NAMALWA (cell line): ENCODE data around the gene XIRP2.

Experiments
- DNase-seq: peaks from one replicate; pipeline ENCODE4 v3.0.0-alpha.2; 2015; ENCODE audit warnings: low spot score

Gene XIRP2

DNA sequence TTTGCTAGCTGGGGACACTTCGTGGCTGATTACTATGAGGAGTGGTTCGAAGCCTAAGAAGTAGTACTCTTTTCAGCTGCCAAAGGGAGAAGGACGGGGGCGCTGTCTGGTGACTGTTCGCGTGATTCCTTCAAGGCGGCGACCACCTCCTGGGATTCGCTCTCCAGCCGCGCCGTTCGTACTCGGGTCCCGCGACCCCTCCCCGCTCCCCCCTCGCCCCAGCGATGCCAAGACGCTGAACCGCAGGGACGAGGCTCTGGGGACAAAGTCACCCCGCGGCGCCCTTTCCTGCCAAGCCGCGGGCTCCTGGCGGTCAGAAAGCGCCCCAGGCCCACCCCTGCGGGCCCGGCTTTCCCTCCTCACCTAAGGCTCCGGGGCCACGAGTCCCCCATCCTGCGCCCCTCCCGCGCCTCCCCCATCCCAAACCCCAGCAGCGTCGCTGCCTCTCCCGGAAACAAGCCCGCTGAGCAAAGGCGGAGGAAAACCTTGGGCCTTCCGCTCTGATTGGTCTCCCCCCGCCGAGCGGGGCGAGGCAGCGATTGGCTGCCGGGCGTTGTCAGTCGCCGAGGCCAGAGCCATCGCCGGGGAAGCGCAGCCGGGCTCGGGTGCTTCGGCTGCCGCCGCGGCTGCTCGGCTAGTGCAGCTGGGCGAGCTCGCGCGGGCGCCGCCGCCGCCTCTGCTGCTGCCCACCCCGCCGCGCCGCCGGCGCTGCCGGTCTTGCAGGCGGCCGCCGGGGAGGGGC is 404.3 kb downstream of the XIRP2 start, which contains the start of gene B3GALT1:
Gene B3GALT1, plus strand, starts transcription at position 572 of the 742 bp plus-strand sequence.
- DNase-seq, result no peak

DNA sequence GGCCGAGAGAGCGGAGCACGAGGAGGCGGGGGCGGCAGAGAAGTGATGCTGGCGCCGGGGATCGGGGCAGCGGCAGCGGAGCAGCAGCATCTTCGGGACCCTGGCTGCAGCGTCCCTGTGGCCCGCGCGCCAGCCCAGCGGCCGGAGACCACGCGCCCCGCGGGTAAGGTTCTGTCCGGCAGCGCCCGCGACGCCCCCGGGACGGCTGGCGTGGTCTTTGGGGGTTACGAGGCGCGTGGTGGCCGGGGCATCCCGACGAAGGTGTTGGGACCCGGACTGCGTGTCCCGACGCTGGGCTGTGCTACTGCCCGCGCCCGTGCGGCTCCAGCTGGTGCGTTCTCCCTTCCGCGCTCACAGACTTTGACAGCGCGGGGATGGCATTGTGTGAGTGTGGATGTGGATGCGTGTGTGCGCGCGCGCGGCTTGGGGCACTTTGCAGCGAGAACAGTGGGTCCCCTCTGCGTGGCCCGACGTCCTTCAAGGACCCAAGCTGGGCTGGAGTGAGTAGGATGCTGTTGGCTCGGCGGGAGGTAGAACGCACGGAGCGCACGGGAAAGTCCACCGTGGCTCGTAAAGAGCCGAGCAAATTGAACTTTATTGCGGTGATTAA is 405.0 kb downstream of the XIRP2 start:
- DNase-seq, result no peak

DNA sequence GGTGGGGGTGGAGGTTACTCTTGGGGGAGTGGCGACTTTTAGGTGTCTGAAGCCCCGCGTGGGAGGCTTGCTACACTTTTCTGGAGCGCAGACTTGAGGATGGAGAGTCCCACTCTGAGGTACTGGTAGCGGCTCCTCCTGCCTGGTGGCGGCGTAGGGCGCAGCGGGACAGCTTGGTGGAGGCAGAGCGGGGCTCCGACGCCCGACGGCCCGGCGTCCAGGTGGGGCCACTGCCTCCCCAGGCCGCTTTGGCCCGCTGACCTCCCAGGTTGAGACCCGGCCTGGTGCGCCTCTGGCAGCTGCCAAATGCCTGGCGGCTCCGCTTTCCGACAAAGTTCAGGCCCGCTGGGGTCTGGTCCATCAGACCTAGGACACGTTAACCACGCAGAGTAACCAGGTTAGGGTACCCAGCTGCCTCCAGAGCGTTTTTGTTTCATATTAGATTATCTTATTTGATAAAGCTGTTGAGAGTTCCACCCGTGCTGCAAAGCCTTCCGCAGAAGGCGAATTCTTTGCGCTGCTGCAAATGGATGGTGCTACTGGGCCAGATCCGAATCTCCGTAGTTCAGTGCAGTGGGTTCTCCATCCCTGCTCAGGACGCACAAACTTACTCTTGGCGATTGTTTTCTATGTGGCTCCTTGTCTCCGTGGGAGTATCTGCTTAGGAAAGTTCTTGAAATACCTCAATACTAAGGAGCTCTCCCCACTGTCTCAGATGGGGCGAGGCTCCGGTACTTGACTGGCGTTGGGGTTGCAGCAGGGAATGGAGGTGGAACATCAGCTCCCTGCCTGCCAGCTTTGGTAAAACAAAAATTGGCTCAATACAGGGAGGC is 405.9 kb downstream of the XIRP2 start:
- DNase-seq, result no peak

DNA sequence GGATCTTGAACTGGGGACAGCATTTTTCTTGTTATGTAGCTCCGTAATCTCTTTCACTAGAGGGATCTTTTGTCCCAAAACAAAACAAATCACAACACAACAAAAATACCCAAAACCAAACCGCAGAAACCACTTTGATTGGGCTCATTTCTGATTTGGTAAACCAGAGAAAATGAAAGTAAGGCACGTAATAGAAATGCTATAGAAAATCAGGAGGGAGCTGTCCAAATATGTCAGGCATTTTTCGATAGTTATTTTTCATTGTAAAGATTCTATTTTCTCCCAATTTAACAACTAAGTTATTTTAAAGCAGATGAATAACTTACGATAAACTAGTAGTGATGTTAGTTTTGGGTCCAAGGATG is 406.5 kb downstream of the XIRP2 start:
- DNase-seq, result no peak

DNA sequence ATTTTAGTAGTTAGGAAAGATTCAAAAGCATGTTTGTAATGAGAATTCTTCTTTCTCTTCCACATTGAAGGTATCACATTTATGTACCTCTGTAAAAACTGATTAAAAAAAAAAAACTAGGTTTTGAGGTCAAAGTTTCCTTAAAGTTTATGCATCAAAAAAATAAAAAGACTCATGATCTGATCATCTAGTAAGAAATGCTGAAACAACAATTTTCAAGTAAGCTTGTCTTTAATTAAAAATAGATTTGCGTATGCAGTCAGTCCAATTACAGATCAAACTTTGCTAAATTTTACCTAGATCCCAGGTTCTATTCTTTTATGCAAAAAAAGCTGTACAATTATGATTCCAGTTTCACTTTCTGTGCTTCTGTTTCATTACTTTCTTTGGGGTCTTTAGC is 409.0 kb downstream of the XIRP2 start:
- no peak for DNase-seq

DNA sequence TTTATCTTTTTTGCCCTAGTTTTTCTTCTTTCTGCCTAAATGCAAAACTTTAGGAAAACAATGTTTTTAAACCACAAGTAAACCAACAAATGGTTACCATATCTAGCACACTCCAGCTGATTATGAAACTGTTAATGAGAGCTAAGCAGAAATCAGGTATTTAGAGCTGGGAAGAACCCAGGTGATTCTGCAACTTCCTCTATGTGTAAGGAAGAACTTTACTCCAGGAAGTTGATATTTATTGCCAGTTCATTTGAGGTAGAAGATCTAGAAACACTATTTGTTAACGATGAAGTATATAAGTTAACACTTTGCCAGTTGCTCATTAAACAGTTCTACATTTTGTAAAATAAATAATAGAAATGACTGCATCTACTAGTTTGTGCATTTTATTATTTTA is 409.7 kb downstream of the XIRP2 start:
- no peak for DNase-seq
